Cerebellar cortex (tissue), 1 donor: ENCODE results near the gene GALNT15.

Experiments
- DNase-seq: peaks from one replicate; pipeline ENCODE4 v3.0.0-alpha.2; 2015; ENCODE audit warnings: low spot score

The GALNT15 gene

GRCh38 chr3:16252988-16253387 is 78.5 kb downstream of the GALNT15 start:
- no peak for DNase-seq

GRCh38 chr3:16253601-16254000 is 79.1 kb downstream of the GALNT15 start:
- peak; percentile 20 for DNase-seq

DNA sequence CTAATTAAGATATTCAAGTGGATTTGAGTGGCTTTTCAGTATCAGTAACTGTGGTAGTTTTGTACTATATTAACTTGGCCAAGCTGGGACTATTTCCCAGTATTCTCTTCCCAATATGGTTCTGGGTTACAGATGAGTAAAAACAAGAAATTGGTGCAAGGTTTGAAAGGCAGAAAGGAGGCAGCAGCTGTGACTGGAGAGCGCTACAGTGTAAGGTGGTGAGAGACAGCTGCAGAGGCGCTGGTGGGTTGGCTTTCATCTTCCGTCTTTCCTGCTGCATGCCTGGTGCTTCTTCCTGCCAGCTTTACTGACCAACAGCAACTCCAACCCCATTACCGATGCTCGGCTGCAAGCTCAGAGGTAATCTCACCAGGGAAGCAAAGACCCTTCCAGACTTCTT is 80.4 kb downstream of the GALNT15 start:
- no peak for DNase-seq

DNA sequence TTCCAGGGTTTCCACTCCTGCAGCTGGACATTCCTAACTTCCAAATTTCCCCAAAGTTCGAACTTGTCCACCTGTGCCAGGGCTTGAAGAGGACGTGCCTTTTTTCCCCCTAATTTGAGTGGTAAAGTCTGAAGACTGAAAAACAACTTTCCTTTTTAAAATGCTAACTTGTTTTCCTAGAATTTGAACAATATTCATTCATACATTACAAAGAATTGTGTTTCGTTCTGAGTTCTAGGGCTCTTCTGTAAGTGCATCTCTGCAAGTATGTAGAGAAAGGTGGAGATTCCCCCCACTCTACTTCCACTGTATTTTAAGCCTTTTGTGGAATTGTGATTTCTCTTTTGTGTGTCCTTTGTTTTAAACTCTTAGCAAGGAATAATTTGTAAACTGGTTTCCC is 80.8 kb downstream of the GALNT15 start:
- DNase-seq: no peak

DNA sequence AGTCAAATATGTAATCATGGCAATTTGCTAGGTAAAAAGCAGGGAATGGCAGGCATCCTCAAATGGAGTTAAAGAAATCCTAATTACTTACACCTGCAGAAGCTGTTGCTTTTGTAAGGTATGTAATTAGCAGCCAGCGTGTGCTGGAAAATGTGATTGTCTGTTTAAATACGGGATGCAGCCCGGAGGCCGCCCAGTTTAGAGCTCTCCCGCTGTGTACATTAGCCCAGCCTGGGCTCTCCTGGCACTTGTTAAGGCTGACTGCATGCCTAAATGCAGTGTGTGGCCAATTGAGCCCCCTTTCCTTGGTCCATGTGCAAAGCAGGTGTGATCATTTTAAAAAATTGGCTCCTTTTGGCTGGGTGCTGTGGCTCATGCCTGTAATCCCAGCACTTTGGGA is 81.2 kb downstream of the GALNT15 start:
- no peak for DNase-seq

GRCh38 chr3:16257309-16257708 is 82.8 kb downstream of the GALNT15 start:
- DNase-seq: no peak

DNA sequence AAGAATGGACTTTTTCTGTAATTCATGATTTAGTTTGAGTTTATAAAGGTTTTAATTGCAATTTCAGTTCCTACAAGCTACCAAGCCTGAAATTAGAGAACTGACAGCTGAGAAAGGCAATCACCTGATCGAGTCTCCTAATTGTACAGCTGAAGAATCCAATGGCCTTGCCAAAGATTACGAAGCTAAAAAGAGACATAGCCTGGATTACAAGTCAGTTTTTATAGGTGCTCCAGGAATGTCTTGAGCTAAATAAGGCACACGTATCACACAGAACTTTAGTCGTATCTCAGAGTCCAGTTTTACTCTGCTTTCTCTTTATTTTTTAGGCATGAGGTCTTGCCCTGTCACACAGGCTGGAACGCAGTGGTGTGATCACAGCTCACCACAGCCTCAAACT is 83.7 kb downstream of the GALNT15 start:
- DNase-seq: no peak

DNA sequence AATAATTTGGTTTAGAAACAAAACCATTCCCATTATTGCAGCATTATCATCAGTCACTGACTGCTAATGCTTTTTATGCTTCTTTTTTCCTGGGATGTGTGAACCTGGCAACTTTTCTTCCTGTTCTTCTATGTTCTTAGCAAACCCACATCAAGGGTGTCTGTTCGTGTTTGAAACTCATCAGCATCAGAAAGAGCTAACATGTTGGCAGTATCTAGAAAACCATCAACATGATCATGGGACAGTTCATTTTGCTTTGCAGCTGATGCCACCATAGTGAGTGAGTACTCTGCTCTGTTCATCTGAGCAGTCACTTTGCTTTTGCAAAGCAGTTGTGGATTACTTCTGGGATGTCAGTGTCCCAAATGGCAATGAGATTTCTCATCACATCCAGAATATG is 84.4 kb downstream of the GALNT15 start:
- no peak for DNase-seq

DNA sequence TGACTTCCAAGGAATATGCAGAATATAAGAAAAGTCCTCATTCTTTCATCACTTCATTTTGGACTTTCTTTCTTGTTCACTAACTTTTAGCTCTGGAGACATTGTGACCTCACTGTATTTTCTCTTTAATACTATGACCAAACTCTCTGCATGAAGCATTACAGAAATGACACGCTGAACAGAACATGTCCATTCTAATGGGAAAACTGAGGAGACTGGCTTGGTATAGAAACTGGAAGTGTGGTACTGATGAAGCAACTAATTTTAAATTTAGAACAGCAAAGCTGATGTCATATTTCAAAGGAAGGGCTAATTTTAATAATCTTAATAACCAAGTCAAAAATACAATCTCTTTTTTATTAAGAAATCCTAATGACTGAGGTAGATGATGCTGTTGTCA is 85.6 kb downstream of the GALNT15 start:
- DNase-seq: no peak

GRCh38 chr3:16262174-16262573 is 87.7 kb downstream of the GALNT15 start:
- no peak for DNase-seq

DNA sequence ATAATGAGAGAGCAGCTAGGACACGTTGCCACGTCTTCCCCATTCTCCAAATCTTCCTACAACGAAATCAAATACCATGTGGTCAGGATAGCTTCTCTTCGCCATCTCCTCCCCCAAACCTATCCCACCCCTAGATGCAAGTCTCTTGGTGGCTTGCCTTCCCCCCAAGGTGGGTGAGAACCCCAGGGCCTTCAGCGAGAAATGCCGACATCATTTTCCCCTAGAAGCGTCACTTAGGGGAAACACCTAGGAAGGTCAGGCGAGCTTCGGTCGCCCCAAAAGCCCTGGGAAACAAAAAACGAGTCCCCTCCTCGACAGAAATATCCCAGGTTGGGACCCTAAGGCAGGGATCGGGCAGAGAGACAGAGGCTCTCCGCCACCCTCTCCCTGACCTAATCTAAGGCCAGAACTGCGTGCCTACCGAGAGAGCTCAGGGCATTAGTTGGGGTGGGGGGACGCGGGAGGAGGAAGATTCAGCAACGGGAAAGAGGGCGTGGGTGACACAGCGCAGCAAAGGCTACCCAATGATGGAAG is 89.8 kb downstream of the GALNT15 start:
- DNase-seq: no peak

GRCh38 chr3:16264708-16265454 is 90.4 kb downstream of the GALNT15 start, which contains the start of the genes DPH3 and OXNAD1:
DPH3 (minus strand) TSS chr3:16264943; CDS start chr3:16264876, 67 bp downstream.
OXNAD1 (plus strand) TSS chr3:16265212; CDS start chr3:16270953, 5,741 bp downstream.
- peak; percentile 99 for DNase-seq

- no peak for DNase-seq
Measured at GRCh38 chr3:16265455-16265786, 90.9 kb downstream of the GALNT15 start.

DNA sequence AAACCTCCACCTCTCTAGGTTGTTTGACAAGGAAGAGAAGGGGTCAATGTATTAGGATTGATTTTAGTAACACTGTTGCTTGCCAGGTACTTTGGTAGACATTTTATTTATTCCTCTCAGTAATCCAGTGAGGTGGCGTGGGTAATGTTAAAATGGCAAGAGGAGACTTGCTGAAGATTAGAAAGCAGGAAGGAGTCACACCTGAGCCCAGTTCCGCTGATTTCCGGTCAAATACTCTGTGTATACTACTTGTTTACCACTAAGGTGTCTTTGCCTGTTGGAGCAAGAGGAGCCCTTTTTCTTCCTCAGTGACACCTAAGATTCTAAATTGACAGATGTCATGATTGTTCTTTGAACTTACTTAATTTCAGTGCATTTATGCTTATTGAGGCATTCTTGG is 92.2 kb downstream of the GALNT15 start:
- DNase-seq: no peak

DNA sequence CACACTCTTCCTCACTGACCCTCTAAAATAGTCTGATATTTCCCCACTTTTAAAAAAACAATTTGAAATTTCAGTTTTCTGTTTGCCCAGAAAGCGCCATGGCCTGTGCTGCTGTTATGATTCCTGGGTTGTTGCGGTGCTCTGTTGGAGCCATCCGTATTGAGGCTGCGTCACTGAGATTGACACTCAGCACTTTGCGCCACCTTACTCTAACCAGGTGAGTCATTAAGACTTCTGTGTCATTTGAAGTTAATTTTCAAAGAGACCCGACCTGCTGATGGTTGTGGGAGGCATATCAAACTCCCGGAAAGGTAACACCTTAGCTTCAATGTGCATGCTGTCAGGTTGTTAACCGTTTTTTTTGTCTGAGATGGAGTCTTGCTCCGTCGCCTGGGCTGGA is 96.4 kb downstream of the GALNT15 start:
- no peak for DNase-seq

DNA sequence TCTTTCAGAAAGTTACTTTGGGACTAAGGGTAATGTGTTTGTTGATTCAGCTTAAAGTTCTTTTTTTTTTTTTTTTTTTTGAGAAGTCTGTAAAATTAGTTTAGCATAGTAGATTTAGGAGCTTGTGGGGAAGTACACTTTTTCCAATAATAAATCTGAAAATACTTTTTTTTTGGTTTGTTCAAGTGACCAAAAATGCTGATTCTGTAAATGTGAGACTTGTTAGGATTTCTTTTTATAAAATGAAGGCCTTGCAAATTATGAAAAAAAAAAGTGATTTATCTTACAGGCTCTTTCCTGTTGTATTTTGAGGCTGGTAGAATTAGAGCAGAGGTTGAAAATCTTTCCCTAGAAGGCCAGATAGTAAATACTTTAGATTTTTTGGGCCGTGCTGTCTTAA is 98.1 kb downstream of the GALNT15 start:
- DNase-seq: no peak

DNA sequence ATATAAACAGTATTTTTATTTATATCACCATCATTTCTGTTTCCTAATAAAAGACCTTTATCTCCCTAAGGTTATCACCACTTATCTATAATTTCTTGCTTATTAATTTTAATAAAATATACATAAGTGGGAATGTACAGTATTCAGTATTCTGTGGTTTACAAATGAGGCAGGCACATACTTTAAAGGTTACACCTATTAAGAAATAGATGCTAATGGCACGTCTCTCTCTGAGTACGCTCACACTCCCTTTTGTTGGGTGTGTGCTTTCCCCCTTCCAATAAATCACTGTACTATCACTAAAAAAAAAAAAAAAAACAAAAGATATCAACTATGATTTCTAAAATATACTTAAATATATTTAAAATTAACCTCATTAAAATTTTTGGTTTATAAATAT is 99.4 kb downstream of the GALNT15 start:
- no peak for DNase-seq

- DNase-seq: no peak
Measured at GRCh38 chr3:16277471-16277870, 103.0 kb downstream of the GALNT15 start.

- no peak for DNase-seq
Measured at GRCh38 chr3:16279010-16279801, 104.7 kb downstream of the GALNT15 start.

DNA sequence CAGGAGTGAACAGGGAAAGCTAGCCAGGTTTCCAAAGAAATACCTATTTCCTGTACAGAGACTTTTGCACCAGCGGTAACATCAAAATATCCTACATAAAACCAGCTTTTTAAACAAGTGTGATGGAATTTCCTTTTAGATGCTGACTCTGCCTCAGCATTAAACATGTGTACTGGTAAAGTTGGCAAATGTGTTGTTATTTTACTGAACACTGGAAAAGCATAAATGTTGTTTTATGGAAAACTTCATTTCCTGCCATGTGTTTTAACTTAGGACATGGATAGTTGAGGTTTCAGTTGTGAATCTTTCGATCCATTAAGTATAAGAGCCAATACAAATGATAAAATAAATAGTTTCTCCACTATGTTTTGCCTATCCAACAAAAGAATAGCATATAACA is 106.2 kb downstream of the GALNT15 start:
- no peak for DNase-seq
